Caki2 (cell line): ENCODE measurements around the gene EEPD1. TPM values are rescaled to one million over a fixed set of nuclear protein-coding genes. Genes with fewer than 3 reads are reported as not detected.

ENCODE experiments used
- DNase-seq: peaks from one replicate; pipeline ENCODE4 v3.0.0-alpha.2; 2015; ENCODE audit warnings: low read depth
- in situ Hi-C: cut with HindIII; loops from 2 replicates; pipeline ENCODE4 v1.10.0; 2016; ENCODE audit warnings: low sequenced_read_pairs, low pct_unique_long_range_greater_than_20kb, mixed read lengths
- total RNA-seq: library from RNA; depleted of rRNA; stranded (reverse); fragments of >200 nt; shearing (Covaris generic); gene quantifications from 2 replicates; pipeline ENCODE4 v1.2.3, GENCODE V29; 2014; ENCODE audit warnings: low replicate concordance

The EEPD1 gene
- total RNA-seq, 1 experiment from 2014 or later: 91.9 TPM

GRCh38 chr7:36149694-36150452 lies 3.2 kb upstream of the EEPD1 start:
- in situ Hi-C loops: no loop called here
- no peak for DNase-seq

GRCh38 chr7:36151921-36152755 lies 916 bp upstream of the EEPD1 start:
- in situ Hi-C loops: no loop called here
- peak; percentile 9 for DNase-seq

- no peak for DNase-seq
- in situ Hi-C loops: no loop called here
These were observed 580 bp downstream of the EEPD1 start for GRCh38 chr7:36153571-36154097.

- in situ Hi-C loops: no loop called here
- DNase-seq: no peak
These were observed 1.5 kb downstream of the EEPD1 start for GRCh38 chr7:36154255-36155212.

- in situ Hi-C loops: no loop called here
- DNase-seq: no peak
These were observed 2.8 kb downstream of the EEPD1 start for GRCh38 chr7:36155811-36156361.

- DNase-seq: no peak
- in situ Hi-C loops: no loop called here
These were observed 4.7 kb downstream of the EEPD1 start for GRCh38 chr7:36157527-36158320.

GRCh38 chr7:36158321-36158605 lies 5.2 kb downstream of the EEPD1 start:
- in situ Hi-C loops: no loop called here
- DNase-seq: no peak

GRCh38 chr7:36159618-36160017 lies 6.6 kb downstream of the EEPD1 start:
- no peak for DNase-seq
- in situ Hi-C loops: no loop called here

- DNase-seq: no peak
- in situ Hi-C loops: no loop called here
These were observed 7.3 kb downstream of the EEPD1 start for GRCh38 chr7:36160313-36160712.

GRCh38 chr7:36161996-36162395 lies 8.9 kb downstream of the EEPD1 start:
- peak; percentile 15 for DNase-seq
- in situ Hi-C loops: no loop called here

GRCh38 chr7:36165059-36165458 lies 12.0 kb downstream of the EEPD1 start:
- DNase-seq: no peak
- in situ Hi-C loops: no loop called here

- in situ Hi-C loops: no loop called here
- DNase-seq: no peak
These were observed 12.7 kb downstream of the EEPD1 start for GRCh38 chr7:36165802-36166201.

GRCh38 chr7:36167403-36168050 lies 14.5 kb downstream of the EEPD1 start:
- no peak for DNase-seq
- in situ Hi-C loops: no loop called here

- in situ Hi-C loops: no loop called here
- DNase-seq: no peak
These were observed 18.4 kb downstream of the EEPD1 start for GRCh38 chr7:36171503-36171902.

GRCh38 chr7:36175886-36176285 lies 22.8 kb downstream of the EEPD1 start:
- in situ Hi-C loops: no loop called here
- DNase-seq: no peak

- no peak for DNase-seq
- in situ Hi-C loops: no loop called here
These were observed 23.6 kb downstream of the EEPD1 start for GRCh38 chr7:36176697-36177096.

GRCh38 chr7:36180121-36180520 lies 27.1 kb downstream of the EEPD1 start:
- in situ Hi-C loops: no loop called here

More at GRCh38 chr7:36180121-36180520, 27.1 kb downstream of the EEPD1 start:
- no peak for DNase-seq
